Stimulated activated CD8-positive, alpha-beta memory T cell treated with anti-CD3 and anti-CD28 coated beads, Interleukin-7, amount 100 ng/mL, for 4 hours (primary cell): Measurements from ENCODE around the gene ANKRD53.
"Not testable (repeated sequence)": the region's sequence is repeated elsewhere in the genome, so short reads cannot be mapped to it uniquely, and the experiment has no call there.

ENCODE experiments used
- DNase-seq, 2 donors: peaks; one replicate each; pipeline ENCODE4 v3.0.0-alpha.2; 2020; ENCODE audit warnings: low read depth in 2 of 2

Gene ANKRD53

DNA sequence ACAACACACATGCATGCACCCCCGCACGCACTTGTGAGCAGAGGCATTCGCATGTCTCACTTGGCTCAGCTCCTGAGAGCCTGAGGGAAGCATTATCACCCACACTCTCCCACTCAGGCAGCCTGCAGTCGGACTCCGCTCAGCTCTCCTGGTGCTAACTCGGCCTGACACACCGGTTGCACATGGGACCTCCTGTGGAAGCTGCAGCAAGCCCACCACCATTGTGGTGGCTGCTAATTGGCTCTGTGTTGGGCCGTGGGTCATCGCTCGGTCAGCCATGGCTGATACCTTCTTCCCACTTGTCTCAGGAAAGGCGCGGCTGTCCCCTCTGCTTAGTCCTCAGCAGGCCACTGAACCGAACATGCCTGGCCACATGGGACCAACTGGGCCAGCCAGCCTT, 29.9 kb downstream of the ANKRD53 start:
- no peak for DNase-seq

DNA sequence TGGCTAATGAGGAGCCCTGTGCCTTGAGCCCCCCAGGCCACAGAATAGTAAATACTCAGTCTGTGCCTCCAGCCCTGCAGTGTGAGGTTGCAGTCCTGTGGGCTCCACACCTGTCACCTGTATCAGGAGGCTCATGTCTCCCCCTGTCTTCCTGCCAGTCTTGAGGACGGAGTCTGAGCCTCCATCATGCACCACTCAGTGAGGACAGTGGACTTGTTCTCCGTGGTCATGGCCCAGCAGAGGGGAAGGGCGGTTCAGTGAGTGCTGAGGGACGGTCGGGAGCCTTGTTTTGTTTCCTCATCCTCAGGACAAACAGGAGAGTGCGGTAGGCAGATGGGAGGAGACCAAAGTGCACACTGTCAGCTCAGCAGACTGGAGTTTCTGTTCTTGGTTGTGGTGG, 33.4 kb downstream of the ANKRD53 start:
- not testable (repeated sequence) for DNase-seq

DNA sequence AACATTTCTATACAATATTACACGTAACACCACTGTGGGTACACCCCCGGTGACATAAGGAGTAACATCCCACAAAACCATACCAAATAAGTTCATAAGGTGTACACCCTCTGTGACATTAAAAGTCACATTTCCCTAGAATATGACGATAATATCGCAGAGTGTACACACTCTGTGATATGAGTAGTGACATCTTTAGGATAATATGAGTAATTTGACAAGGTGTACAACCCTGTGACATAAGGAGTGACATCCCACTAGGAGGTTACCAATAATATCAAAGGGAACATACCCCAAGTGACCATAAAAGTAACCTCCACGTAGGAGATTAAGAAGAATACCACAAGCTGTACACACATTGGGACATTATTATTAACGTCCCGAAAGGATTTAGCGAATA, 40.2 kb downstream of the ANKRD53 start:
- DNase-seq = no peak

DNA sequence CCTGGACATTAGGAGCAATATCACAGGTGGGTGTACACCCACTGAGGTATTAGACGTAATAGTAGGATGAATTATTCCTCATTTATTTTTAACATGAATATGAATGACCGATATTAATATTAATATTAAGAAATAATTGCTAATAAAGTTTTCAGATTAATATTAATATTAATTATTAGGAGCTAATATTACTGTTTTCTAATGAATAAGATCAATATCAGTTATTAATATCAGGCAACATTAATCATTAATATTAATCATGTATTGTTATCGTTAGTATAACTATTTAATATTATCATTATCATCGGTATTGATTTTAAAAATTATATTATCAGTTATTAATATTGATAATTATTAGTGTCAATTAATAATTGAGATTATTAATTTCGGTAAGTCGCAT, 41.6 kb downstream of the ANKRD53 start:
- DNase-seq = not testable (repeated sequence)

DNA sequence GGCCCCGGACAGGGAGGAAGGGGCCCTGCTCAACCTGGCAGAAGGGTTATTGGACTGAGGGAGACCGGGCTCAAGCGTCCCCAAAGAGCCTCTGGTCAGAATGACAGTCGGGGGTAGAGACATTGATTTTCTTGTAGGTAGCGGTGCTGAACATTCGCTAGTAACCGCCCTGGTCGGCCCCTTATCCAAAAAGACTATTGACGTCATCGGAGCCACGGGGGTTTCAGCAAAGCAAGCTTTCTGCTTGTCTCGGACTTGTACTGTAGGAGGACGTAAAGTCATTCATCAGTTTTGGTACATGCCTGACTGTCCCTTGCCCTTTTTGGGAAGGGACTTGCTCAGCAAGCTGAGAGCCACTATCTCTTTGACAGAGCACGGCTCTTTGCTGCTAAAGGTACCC, 43.0 kb downstream of the ANKRD53 start:
- not testable (repeated sequence) for DNase-seq

DNA sequence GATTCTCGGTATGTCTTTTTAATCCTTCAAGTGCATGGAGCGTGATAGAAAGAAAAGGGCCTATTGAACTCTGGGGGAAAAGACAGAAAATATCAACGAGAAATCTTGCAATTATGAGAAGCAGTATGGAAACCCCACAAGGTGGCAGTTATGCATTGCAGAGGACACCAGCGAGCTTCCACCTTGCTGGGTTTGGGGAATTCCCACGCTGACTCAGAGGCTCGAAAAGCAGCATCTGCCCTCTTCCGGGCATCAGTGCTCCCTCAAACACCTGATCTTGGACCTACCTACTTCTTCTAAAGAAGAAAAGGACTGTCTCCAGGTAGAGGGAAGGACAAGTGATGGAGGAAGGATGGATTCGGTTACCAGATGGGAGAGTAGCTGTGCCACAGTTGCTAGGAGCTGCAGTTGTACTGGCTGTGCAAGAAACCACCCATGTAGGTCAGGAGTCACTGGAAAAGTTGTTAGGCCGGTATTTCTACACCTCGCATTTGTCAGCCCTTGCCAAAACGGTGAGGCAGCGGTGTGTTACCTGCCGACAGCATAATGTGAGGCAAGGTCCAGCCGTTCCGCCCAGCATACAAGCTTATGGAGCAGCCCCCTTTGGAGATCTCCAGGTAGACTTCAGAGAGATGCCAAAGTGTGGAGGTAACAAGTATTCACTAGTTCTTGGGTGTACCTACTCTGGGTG, 45.3 kb downstream of the ANKRD53 start:
- DNase-seq = peak; percentile 61 to 63
